ENCODE results near the gene KRTAP29-1.
"Not testable (repeated sequence)": the region's sequence is repeated elsewhere in the genome, so short reads cannot be mapped to it uniquely, and the experiment has no call there.

The KRTAP29-1 gene, protein sequence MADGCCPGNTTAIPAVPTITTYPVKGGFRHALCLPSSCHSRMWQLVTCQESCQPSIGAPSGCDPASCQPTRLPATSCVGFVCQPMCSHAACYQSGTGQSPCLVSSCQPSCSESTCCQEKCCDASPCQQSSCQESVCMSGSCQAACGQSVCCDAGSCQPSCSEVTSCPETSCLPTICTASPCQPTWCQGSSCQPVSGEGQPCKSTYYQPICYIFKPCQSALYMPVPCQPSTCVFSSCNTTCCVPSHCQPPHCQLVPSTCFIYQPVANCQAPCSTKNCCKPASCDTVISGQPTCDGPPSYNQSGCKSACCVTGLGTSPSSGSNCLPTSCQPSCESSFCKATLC

DNA sequence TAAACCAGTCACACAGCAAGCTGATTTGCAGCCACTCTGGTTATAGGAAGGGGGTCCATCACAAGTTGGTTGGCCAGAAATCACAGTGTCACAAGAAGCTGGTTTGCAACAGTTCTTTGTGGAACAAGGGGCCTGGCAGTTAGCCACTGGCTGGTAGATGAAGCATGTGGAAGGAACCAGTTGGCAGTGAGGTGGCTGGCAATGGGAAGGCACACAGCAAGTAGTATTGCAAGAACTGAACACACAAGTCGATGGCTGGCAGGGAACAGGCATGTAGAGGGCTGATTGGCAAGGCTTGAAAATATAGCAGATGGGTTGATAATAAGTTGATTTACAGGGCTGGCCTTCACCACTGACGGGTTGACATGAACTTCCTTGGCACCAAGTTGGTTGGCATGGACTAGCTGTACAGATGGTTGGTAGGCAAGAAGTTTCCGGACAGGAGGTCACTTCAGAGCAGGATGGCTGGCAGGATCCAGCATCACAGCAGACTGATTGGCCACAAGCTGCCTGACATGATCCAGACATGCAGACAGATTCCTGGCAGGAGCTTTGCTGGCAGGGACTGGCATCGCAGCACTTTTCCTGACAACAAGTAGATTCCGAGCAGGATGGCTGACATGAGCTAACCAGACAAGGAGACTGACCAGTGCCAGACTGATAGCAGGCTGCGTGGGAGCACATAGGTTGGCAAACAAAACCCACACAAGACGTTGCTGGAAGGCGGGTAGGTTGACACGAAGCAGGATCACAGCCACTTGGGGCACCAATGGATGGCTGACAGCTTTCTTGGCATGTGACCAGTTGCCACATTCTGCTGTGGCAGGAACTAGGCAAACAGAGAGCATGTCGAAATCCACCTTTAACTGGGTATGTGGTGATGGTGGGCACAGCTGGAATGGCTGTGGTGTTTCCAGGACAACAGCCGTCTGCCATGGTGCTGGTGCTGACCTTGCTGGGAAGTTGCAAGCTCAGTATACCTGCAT is at the start of gene KRTAP29-1:
Gene KRTAP29-1 (minus strand): TSS at position 936 of the 986 bp plus-strand sequence. CDS start 0 bp downstream, at position 936.
- no peak for DNase-seq

DNA sequence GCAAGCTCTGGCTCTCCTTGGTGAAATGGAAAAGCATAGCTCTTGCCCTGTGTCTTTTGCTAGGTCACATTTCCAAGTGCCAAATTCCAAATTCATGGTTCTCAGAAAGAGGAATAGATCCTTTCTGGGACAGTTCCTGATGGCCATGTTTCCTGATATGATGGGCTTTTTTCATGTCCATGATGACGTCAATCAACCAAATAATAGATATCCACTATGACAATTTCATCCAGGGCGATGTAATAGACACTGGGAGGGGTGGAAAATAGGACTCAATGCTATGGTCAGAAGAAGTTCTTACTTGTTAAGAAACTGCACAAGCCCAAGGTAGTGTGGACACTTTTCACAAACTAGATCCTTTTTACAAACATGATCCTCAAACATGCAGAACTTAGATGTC is 48.5 kb upstream of the KRTAP29-1 start:
- DNase-seq: no peak

DNA sequence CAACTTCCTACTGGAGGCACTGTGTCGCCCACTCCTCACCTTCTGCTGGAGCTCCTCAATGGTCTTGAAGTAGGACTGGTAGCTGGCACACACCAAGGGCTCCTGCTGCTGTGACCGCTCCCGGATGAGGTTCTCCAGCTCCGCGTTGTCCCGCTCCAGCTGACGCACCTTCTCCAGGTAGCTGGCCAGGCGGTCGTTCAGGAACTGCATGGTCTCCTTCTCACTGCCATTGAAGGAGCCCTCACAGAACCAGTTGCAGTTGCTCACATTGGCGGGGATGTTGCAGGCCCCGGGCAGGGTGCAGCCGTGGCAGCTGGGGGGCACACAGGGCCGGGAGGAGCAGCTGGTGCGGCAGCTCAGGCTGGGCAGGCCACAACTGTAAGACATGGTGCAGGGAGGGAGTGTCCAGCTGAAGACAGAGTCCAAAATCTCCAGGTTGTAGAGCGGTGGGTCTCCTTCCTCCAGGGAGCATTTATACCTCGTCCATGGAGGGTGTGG is 47.8 kb upstream of the KRTAP29-1 start, which contains the start of gene KRT33A:
Gene KRT33A (minus strand): TSS at position 448 of the 498 bp plus-strand sequence. CDS start 61 bp downstream, at position 387.
- not testable (repeated sequence) for DNase-seq

DNA sequence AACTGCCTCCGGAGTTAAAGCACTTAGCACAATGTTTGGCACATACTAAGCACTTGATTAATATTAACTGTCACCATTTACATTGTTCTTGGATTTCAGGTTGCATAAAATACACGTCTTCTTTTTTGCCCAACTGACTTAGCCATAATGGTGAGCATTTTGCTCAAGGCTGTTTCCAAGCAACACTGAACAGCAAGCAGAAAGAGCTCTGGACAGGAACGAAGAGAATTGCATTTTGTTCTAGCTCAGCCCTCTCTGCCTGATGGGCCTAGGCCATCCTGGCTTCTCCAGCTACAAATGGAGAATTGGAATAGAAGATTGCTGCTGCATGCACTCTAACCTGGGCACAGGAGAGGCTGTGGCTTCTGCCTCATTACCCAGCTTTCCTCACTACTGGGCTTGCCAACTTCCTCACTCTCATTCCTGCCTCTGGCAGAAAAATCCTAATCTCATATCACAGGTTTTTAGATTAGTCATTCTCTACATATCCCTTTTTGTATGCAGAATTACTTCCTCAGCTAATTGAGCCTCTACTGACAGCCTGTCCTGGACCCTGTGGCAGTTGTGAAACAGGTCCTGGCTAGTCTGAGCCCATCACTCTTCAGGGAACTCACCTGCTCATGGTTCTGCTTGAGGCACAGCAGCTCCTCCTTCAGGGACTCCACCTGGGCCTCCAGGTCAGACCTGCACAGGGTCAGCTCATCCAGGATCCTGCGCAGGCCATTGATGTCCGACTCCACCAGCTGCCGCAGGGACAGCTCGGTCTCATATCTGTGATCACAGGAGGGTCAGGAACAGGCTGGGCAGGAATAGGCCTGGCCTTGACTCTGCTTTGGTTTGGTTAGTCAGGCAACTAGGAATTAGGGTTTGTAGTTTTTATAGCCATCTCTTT is 45.5 kb upstream of the KRTAP29-1 start:
- no peak for DNase-seq

DNA sequence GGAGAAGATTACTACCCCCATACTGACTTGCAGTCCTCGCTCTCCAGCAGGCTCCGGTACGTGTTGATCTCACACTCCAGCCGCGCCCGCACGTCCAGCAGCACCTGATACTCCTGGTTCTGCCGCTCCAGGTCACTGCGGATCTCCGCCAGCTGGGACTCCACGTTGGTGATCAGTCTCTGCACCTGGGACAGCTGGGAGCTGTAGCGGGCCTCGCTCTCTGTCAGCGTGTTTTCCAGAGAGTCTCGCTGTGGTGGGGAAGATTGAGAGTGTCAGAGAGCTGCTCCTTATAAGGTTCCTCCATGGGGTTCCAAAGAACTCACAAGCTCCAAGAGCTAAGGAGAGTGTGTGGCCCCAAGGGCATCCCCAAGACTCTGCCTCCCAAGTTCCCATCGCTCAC is 43.8 kb upstream of the KRTAP29-1 start:
- not testable (repeated sequence) for DNase-seq

DNA sequence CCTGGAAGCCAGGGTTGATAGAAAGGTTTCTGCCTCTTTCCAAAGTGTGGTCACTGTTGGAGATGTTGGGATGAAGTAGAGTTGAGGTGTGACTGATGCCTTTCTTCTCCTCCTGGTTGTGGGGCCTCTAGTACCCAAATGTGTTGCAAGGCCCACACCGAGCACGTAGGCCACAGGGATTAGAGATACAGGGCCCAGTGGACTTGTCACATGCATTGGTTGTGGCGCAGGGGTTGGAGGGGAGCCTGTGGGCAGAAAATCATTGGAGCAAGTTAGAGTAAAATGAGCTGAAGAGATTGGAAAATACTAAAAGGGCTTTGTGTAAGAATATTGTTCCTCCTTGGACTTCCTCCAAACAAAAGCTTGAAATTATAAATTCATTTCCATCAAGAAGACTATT is 43.3 kb upstream of the KRTAP29-1 start:
- DNase-seq: no peak

DNA sequence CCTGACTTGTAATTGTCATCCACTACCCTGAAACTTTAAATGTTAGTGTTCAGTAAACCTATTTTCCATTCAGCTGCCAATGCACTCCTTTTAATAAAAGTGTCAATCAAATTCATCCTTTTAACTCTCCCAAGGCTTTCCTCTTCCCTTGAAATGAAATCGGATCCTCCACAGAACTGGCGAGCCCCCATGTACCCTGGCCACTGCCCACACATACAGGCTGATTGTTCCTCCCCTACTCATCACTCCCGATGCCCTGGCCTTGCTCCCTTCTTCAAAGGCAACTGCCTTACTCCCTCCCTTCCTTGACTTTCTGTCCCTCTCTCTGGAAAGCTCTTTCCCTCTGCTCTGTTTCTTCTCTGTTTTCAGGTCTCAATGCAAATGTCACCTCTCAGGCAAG is 40.4 kb upstream of the KRTAP29-1 start:
- no peak for DNase-seq

DNA sequence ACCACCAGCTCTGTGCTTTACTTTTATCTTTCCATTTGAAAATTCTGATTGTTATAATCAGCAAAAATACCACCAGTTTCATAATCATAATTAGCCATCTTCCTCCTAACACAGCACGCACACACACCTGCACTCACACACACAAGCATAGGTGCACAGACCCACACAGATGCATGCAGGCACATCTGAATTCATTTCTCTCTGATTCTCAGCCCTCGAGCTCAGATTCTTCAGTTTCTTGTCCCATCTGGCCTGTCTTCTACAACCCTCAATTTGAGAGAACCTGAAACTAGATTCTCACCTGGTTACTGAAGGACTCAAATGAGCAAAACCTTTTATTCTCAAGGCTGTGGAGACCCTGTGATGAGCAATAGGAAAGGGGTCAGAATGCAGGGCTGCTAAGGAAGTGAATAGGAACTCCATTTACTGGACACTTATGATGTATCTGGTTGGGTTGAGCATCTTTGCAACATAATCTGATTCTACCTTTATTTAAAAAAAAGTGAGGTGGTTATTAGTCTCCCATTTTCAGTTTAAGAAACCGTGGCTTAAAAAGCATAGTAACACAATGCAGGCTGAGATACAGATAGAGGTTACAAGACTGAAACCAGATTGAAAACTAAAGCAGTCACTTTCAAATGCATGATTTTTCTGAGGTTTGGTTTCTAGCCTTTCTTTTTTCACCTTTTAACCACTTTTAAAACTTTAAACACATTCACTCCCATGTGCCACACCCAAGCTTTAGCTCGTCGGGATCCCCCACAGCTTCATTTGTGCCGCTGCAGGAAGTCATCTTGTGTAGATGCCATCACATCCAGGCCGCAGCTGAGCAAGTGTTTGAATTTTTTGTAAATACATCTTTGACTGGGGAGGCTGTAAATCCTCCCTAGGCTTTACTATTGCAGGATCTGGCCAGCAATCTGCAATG is 38.5 kb upstream of the KRTAP29-1 start:
- DNase-seq: peak; percentile 65

DNA sequence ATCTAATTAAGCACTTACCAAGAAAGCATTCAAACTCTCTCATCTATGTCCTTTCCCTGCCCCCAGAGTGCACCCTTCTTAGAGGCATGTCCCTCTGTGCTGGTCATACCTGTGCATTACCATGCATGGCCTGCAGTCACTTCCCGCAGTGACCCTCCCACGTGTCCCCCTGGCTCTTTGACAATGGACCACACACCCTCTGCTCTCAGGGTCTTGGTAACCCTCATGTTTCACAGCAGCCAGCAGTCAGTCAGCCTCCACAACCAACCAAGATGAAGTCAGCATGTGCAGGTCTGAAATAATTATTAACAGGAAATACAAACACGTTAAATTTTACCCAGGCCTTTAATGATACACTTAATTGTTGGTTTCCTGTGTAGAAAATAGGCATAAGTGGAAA is 37.8 kb upstream of the KRTAP29-1 start:
- no peak for DNase-seq

DNA sequence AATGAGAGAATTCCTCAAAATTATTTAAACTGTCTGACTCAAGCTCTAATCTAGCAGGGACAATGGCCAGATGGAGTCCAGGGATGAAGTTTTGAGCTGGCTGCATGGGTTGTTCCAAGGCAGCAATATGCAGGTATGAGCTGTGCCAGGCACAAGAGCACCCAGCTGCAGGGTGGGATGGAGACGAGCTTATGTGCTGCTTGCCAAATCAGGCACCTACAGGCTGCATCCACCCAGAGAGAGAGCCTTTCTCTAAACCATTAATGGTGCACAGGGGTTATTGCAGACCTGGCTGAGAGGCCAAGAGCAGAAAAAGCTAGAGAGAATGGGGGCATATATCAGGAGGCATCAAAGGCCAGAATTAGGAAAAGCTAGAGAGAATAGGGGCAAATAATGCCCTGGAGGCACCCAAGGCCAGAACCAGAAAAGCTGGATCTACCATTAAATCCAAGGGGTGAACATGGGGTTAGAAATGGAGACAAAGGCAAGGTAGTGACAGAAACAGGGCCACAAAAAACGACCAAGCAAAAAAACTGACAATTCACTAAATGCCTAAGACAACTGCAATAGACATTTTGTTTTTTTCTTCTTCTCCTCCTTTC is 37.0 kb upstream of the KRTAP29-1 start:
- no peak for DNase-seq

DNA sequence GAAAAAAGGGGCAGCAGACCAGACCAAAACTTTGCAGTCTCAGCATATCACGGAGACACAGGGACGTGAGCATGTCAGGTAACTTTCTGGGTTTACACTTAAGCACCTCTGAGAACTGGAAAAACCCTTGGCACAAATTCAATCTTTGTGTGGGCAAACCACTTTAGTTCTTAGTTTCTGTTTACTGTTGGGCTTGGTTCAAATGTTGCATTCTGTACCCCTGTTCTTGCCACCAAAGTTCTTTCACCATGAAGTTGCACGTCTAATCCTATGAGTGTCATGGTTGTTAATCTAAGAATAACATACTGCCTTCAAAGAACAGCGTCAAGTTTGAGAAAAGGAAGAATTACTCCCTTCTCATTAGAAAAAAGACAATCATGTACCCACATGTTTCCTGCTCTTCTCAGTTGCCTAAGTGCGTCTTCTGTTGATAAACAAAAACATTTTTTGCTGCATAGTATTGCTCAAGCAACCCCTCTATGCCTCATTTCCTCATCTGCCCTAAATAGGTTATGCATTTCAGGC is 36.4 kb upstream of the KRTAP29-1 start:
- no peak for DNase-seq

DNA sequence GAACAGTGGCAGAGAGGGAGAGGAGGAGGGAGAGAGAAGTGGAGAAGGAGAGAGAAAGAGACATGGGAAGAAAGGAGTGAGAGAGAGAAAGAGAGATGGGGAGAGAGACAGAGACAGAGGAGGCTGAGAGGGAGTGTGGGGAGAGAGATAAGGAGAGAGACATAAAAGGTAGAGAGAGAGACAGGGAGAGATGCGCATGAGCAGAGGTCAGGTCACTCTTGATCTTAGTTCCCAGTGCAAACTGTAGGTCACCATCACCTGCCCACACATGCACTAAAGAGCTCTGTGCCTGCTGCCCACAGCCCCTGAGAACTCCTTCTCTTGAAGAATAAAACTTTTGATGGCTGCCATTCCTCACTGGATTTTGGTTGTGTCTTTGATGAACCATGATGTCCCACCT is 33.1 kb upstream of the KRTAP29-1 start:
- DNase-seq: no peak

DNA sequence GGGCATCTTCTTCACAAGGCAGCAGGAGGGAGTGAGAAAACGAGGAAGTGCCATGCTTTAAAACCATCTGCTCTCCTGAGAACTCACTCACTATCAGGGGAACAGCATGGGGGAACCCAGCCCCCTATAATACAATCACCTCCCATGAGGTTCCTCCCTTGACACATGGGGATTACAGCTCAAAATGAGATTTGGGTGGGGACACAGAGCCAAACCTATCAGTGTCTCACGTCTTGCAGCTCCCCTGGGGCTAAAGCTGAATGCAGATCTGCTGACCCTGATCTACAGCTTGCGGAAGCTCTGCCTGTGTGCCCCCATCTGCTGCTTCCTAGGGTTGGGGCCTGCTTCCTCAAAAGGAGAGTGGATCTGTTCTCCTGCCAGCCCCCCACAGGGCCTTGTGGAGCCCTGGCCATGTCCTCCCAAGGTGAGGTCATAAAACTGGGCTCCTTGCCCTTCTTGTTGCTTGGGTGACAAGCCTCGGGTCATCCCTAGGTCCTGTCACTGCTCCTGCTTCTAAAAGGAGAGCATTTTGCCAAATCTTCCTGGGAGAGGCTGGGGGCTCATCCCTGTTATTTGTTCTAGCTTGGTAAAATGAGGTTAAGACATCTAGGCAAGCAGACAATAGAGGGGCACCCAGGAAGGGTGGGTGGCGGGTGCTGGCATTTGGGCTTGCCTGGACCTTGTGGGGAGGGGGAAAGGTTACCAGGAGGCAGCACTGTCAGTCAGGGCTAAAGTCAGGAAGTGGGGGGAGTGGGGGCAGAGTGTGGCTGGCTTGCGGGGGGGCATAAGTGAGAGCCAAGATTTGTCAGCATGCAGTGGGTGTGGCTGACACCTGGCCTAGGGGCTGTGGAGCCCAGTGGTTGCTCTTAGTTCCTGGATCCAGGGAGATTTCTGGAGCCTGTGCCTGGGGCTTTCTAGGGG is 32.0 kb upstream of the KRTAP29-1 start:
- no peak for DNase-seq

DNA sequence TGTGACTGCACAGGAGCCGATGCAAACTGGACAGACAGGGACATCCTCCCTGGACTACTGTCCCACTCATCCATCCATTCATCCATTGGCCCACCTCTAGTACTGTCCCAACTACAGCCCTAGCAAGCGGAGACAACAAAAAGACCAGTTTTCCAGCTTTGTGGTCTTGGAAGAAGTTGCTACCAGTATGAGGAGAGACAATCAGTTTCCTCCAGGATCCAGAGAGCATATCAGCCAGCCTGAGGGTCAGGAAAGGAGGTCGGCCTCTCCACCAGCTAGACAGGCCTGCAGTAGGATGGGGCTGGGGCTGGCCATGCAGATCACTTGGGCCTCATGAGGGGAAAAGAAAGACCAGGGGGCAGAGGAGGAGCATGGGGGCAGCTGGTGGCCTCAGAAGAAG is 31.2 kb upstream of the KRTAP29-1 start:
- no peak for DNase-seq

DNA sequence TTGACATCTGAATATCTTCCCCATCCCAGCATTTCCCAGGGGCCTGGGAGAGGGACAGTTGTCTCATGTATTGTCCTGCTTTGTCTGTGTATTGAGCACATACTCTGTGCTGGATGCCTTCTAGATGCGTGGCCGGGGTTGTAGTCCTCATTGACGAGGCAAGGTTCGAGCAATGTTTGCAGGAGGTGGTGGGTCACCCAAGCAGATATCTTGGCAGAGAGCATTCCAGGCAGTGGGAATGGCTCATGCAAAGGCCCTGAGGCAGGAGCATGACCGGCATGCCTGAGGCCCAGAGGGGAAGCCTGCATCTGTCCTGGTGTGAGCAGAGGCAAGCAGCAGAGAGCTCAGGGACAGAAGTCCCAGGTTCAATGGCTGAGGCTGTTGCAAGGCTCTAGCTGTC is 30.4 kb upstream of the KRTAP29-1 start:
- DNase-seq: no peak

DNA sequence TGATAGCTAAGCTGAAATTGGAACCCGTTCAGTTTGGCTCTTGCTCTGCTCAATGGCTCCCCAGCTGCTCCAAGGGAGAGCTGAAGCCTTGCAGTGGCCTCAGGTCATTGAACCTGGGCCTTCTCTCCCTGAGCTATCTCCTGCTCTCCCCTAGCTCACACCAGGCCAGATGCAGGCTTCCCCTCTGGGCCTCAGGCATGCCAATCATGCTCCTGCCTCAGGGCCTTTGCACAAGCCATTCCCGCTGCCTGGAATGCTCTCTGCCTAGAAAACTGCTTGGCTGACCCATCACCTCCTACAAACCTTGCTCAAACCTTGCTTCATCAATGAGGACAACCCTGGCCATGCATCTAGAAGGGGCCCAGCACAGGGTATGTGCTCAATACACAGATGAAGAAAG is 29.6 kb upstream of the KRTAP29-1 start:
- no peak for DNase-seq

DNA sequence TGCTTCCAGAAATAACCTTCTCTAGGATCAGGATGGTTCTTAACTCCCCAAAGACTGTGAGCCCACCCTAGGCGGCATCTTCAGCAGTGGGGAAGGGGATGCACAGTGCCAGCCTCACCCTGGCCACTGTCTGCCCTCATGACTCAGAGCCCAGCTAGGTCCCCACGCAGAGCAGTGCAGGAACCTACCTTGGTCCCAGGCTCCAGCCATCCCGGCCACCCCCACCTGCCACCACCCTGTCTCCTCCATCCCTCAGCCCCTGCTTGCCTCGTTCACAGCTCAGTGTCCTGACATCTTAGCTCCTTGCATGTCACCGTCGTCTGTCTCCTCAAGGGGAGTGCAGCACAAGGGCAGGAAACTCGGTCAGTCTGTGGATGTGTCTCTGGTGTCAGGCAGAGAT is 29.0 kb upstream of the KRTAP29-1 start:
- no peak for DNase-seq

DNA sequence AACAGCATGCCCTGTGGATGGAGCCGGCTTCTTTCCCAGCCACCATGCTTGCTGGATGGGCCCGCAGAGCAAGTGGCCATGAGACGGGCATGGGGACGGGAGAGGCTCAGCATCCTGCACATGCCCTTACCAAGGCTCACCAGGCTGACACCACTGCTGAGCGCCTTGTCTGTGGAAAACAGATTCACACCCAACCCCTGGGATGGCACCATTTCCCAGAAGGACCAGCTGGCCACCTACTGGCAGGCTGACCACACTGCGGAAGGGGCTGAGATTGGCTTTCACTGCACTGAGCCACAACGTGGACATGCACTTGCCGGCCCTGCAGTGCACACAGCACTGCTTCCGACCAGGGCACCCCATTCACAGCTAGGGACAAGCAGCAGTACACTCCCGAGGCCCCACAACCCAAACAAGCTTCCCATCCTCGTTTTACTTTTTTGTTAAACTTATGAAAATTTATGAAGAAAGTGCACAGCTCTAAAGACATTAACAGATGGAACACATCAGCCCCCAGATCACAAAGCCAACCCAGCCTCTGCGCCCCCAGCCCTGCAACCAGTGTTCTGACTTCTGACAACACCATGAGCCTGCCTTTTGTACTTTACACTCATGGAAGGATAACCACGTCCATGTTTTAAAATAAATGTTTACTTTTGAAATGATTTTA is 26.8 kb upstream of the KRTAP29-1 start:
- peak; percentile 64 for DNase-seq

DNA sequence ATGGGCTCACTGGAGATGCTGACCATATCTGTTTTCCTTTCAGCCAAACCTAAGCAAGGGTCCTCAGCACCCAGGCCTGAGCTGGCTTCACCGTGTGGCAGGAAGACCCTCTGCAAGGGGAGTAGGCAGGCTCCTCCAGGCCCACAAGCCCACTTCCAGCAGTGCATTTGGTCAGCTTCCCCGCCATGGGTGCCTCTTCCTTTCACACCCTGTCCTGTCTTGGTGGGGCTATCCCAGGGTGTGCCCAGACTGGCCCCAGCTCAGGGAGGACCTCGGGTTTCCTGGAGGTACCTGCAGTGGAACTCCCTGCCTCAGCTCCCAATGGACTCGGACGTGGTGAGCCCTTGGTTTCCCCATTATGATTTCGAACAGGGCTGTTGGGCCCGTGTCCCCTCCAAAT is 25.6 kb upstream of the KRTAP29-1 start:
- DNase-seq: no peak
